Tibial nerve (tissue), 3 donors: ENCODE data around the gene RACK1.

Experiments used
- POLR2A ChIP-seq, 2 donors: fragments of 450-650 bp; IDR thresholded peaks; one replicate each; pipeline ENCODE4 v1.6.1; 2017; ENCODE audit warnings: antibody characterized with exemption in 2 of 2, mild to moderate bottlenecking in 2 of 2, moderate library complexity in 2 of 2
- TF ChIP-seq, protein P1 (sequence below), 5 experiments: fragments of 200-600 bp in 3 of 5; fragments of 450-650 bp in 2 of 5; sonication (generic) in 3 of 5; IDR thresholded peaks; one replicate each; pipeline ENCODE4 v1.5.1; 2016 to 2019; ENCODE audit warnings: antibody characterized with exemption in 5 of 5, mild to moderate bottlenecking in 3 of 5, moderate library complexity in 2 of 5

DNA sequence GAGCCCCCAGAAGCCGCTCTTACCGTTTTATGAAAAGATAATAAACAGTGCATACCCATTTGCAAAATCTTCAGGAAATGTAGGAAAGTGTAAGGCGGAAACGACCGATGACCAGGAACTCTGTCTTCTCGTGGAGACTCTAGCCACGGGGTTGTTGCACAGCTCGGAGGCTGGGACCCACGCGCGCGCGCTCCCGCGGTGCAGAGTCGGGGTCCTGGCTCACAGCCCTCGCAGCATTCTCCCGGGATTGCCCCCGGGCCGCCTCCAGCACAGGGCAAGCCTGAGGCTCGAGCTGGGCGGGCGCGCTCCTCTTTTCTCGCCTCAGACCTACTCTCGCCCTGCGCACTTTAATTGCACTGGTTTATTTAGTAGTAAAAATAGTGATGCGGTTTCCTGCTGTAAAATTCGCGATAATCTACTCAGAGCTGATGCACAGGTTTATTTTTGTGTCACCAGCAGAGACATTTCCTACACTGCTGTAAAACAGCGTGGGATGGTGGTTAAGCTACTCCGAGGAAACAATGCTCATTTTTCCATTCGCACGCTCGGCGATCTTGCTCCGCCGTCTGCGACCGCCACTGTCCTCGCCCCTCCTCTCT lies 54.2 kb downstream of the RACK1 start:
- TF ChIP-seq POLR2A (IDR thresholded peaks at IDR 0.05): no peak
- TF ChIP-seq, protein P1, sequence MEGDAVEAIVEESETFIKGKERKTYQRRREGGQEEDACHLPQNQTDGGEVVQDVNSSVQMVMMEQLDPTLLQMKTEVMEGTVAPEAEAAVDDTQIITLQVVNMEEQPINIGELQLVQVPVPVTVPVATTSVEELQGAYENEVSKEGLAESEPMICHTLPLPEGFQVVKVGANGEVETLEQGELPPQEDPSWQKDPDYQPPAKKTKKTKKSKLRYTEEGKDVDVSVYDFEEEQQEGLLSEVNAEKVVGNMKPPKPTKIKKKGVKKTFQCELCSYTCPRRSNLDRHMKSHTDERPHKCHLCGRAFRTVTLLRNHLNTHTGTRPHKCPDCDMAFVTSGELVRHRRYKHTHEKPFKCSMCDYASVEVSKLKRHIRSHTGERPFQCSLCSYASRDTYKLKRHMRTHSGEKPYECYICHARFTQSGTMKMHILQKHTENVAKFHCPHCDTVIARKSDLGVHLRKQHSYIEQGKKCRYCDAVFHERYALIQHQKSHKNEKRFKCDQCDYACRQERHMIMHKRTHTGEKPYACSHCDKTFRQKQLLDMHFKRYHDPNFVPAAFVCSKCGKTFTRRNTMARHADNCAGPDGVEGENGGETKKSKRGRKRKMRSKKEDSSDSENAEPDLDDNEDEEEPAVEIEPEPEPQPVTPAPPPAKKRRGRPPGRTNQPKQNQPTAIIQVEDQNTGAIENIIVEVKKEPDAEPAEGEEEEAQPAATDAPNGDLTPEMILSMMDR (IDR thresholded peaks at IDR 0.05): no peak
